Measurements from ENCODE around the gene KRI1. TPM values are rescaled to one million over a fixed set of nuclear protein-coding genes. Genes with fewer than 3 reads are reported as not detected.
"Not testable (repeated sequence)": the region's sequence is repeated elsewhere in the genome, so short reads cannot be mapped to it uniquely, and the experiment has no call there.

Gene KRI1
- total and polyA plus RNA-seq, 3 experiments from 2014 or later, result 45.7 to 64.5 (median 61.6) TPM

GRCh38 chr19:10537668-10538067 lies 28.1 kb downstream of the KRI1 start:
- Mint-ChIP-seq H3K27ac (no peak overlapping the region), H3K27me3 (peaks cover 7 to 21% of the 10 kb centered on the region in 2 donors), H3K36me3 (no peaks in the 10 kb centered on the region), H3K4me3 (no peak overlapping the region), H3K4me1 (no peaks in the 10 kb centered on the region), H3K9me3 (no peaks in the 10 kb centered on the region)
- Histone ChIP-seq H3K36me3 (ENCODE audit: insufficient read depth, low read length) (no peaks in the 10 kb centered on the region), H3K4me1 (ENCODE audit: insufficient read depth, low read length) (no peaks in the 10 kb centered on the region), H3K27me3 (ENCODE audit: insufficient read depth, low read length, poor library complexity, severe bottlenecking) (no peaks in the 10 kb centered on the region), H3K9me3 (ENCODE audit: low read length) (no peaks in the 10 kb centered on the region), H3K4me3 (ENCODE audit: low read length) (no peak overlapping the region), H3K27ac (ENCODE audit: low read depth, low read length) (no peak overlapping the region)
- ChIA-PET POLR2A (no interaction called here), CTCF (interaction anchor here (1.0 to 1.3 kb wide), 2 partner anchors 25 to 27 kb away, joined by 3 to 4 read pairs; no protein-coding TSS in a partner anchor)
- DNase-seq, result no peak

DNA sequence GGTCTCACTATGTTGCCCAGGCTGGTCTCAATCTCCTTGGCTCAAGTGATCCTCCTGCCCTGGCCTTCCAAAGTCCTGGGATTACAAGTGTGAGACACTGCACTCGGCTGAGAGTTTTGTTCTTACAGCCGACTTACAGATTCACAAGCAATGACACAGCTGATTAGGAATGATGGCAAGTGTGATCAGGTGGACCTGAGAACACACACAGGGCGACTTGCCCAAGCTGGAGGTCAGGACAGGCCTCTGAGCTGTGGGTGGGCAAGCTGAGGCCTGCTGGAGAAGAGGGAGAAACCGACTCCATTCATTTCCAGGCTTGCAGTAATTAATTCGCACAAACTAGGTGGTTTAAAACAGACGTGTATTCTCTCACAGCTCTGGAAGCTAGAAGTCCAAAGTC lies 30.2 kb downstream of the KRI1 start:
- DNase-seq, result no peak
- Mint-ChIP-seq H3K9me3 (no peaks in the 10 kb centered on the region), H3K27me3 (peaks cover 7 to 26% of the 10 kb centered on the region in 2 donors), H3K4me1 (peaks cover 0 to 3% (median 0%) of the 10 kb centered on the region in 3 donors), H3K27ac (no peak overlapping the region), H3K4me3 (no peak overlapping the region), H3K36me3 (no peaks in the 10 kb centered on the region)
- CTCF ChIA-PET, result interaction anchor here (1.0 to 1.9 kb wide), 4 partner anchors 17 to 109 kb away, joined by 3 to 6 read pairs (median 4); partner anchors contain the start of genes CDKN2D and S1PR5
- no peak overlapping the region for H3K27ac ChIP-seq (ENCODE audit: low read depth, low read length)
- POLR2A ChIA-PET, result no interaction called here
- H3K36me3 ChIP-seq (ENCODE audit: insufficient read depth, low read length), result no peaks in the 10 kb centered on the region
- H3K9me3 ChIP-seq (ENCODE audit: low read length), result no peaks in the 10 kb centered on the region
- H3K4me1 ChIP-seq (ENCODE audit: insufficient read depth, low read length), result no peaks in the 10 kb centered on the region
- no peaks in the 10 kb centered on the region for H3K27me3 ChIP-seq (ENCODE audit: insufficient read depth, low read length, poor library complexity, severe bottlenecking)
- no peak overlapping the region for H3K4me3 ChIP-seq (ENCODE audit: low read length)

DNA sequence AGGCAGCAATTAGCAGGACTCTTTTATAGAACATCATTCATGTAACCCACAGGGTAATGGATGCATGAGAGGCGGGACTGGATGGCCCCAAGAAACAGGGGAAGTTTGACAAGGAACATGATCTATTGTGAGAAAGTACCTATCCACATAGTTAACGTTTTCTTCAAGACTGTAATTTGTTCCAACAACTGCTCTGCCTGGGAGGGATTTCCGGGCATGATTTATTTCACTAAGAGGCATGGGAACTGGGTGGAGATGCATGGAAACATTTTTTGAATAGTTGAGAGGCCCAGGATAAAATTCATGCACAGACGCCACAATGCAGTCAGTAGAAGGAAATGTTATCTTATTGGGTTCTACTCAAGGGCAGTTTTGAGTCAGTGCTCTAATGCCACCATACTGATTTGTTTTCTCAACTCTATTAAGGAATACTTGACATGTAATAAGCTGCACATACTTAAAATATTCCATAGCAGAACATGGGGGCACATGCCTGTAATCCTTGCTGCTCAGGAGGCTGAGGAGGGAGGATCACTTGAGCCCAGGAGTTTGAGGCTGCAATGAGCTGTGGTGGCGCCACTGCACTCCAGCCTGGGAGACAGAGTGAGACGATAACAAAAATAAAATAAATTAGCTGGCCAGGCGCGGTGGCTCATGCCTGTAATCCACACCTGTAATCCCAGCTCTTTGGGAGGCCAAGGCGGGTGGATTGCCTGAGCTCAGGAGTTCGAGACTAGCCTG lies 32.0 kb downstream of the KRI1 start:
- POLR2A ChIA-PET, result no interaction called here
- peaks cover 4 to 20% of the 10 kb centered on the region in 2 donors for H3K27me3 Mint-ChIP-seq
- no peaks in the 10 kb centered on the region for H3K27me3 ChIP-seq (ENCODE audit: insufficient read depth, low read length, poor library complexity, severe bottlenecking)
- H3K4me1 Mint-ChIP-seq, result peaks cover 0 to 3% (median 0%) of the 10 kb centered on the region in 3 donors
- no peak for DNase-seq
- CTCF ChIA-PET, result interaction anchor here (1.2 kb wide), 1 partner anchor 38 kb away, joined by 6 read pairs; no protein-coding TSS in a partner anchor
- H3K36me3 ChIP-seq (ENCODE audit: insufficient read depth, low read length), result no peaks in the 10 kb centered on the region
- no peak overlapping the region for H3K4me3 Mint-ChIP-seq
- H3K4me3 ChIP-seq (ENCODE audit: low read length), result no peak overlapping the region
- no peaks in the 10 kb centered on the region for H3K9me3 Mint-ChIP-seq
- H3K9me3 ChIP-seq (ENCODE audit: low read length), result no peaks in the 10 kb centered on the region
- H3K4me1 ChIP-seq (ENCODE audit: insufficient read depth, low read length), result no peaks in the 10 kb centered on the region
- H3K27ac ChIP-seq (ENCODE audit: low read depth, low read length), result no peak overlapping the region
- H3K36me3 Mint-ChIP-seq, result no peaks in the 10 kb centered on the region
- peak overlapping the region in 1 of 8 donors; percentile 18 for H3K27ac Mint-ChIP-seq

DNA sequence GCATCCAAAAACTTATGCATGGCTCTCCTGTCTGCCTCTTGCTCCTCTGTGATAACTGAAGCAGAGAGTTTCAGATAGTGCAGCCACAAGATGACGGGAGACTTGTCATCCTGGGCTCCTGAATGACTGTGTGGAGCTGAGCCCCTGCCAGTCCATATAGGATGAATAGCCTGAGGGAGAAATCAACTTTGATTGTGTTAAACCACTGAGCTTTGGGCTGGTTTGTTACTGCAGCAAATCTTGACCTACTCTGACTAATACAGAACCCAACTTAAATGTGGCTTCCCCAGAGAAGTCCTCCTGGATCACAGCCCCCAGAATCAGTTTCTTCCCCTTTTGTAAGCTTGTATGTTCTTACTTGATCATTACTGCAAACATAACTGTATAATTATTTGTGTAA lies 33.4 kb downstream of the KRI1 start:
- no peak for DNase-seq
- ChIA-PET CTCF (interaction anchor here (0.8 kb wide), 1 partner anchor 22 kb away, joined by 3 read pairs; no protein-coding TSS in a partner anchor), POLR2A (no interaction called here)
- no peaks in the 10 kb centered on the region for H3K36me3 Mint-ChIP-seq
- Histone ChIP-seq H3K36me3 (ENCODE audit: insufficient read depth, low read length) (no peaks in the 10 kb centered on the region), H3K27me3 (ENCODE audit: insufficient read depth, low read length, poor library complexity, severe bottlenecking) (no peaks in the 10 kb centered on the region), H3K9me3 (ENCODE audit: low read length) (no peaks in the 10 kb centered on the region), H3K4me3 (ENCODE audit: low read length) (no peak overlapping the region), H3K27ac (ENCODE audit: low read depth, low read length) (no peak overlapping the region), H3K4me1 (ENCODE audit: insufficient read depth, low read length) (no peaks in the 10 kb centered on the region)
- H3K4me1 Mint-ChIP-seq, result peaks cover 0 to 3% (median 0%) of the 10 kb centered on the region in 3 donors
- H3K27me3 Mint-ChIP-seq, result peaks cover 4 to 11% of the 10 kb centered on the region in 2 donors
- no peak overlapping the region for H3K4me3 Mint-ChIP-seq
- no peaks in the 10 kb centered on the region for H3K9me3 Mint-ChIP-seq
- H3K27ac Mint-ChIP-seq, result no peak overlapping the region

DNA sequence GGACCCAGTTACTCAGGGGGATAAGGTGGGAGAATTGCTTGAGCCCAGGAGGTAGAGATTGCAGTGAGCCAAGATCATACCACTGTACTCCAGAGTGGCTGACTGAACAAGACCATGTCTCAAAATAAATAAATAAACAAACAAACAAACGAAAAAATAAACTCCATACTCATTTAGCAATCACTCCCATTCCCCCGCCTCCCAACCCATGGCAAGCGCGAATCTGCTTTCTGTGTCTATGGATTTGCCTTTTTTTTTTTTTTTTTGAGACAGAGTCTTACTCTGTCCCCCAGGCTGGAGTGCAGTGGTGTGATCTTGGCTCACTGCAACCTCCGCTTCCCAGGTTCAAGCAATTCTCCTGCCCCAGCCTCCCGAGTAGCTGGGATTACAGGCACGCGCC lies 38.9 kb downstream of the KRI1 start:
- CTCF ChIA-PET; H3K9me3 Mint-ChIP-seq; H3K4me1 ChIP-seq (ENCODE audit: insufficient read depth, low read length); H3K27ac Mint-ChIP-seq; DNase-seq; H3K4me3 Mint-ChIP-seq; H3K36me3 ChIP-seq (ENCODE audit: insufficient read depth, low read length); H3K27me3 Mint-ChIP-seq; H3K27ac ChIP-seq (ENCODE audit: low read depth, low read length); H3K4me3 ChIP-seq (ENCODE audit: low read length); H3K36me3 Mint-ChIP-seq; H3K27me3 ChIP-seq (ENCODE audit: insufficient read depth, low read length, poor library complexity, severe bottlenecking); H3K9me3 ChIP-seq (ENCODE audit: low read length): not testable (repeated sequence)
- POLR2A ChIA-PET, result interaction anchor here (0.7 kb wide), 1 partner anchor 1387 kb away, joined by 3 read pairs; the partner anchor contains the start of gene ZNF317
- H3K4me1 Mint-ChIP-seq, result peaks cover 5 to 16% (median 10%) of the 10 kb centered on the region in 3 donors

DNA sequence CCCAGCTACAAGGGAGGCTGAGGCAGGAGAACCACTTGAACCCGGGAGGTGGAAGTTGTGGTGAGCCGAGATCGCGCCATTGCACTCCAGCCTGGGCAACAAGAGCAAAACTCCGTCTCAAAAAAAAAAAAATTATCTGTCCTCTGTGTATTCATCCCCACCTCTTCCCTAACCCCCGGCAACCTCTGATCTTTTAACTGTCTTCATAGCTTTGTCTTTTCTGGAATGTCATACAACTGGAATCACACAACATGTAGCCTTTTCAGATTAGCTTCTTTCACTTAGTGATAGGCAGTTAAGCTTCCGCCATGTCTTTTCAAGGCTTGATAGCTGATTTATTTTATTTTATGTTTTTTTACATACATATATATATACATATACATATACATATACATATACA lies 40.2 kb downstream of the KRI1 start:
- POLR2A ChIA-PET, result interaction anchor here (0.7 kb wide), 1 partner anchor 46 kb away, joined by 3 read pairs; no protein-coding TSS in a partner anchor
- no peaks in the 10 kb centered on the region for H3K36me3 Mint-ChIP-seq

GRCh38 chr19:10523135-10523636 lies 42.6 kb downstream of the KRI1 start:
- Mint-ChIP-seq H3K36me3 (no peaks in the 10 kb centered on the region), H3K27me3 (peaks cover 11 to 16% of the 10 kb centered on the region in 2 donors), H3K4me3 (peak overlapping the region in 6 of 7 donors; percentile 43 to 57 (median 50)), H3K9me3 (no peaks in the 10 kb centered on the region), H3K4me1 (peaks cover 23 to 37% (median 29%) of the 10 kb centered on the region in 3 donors), H3K27ac (peak overlapping the region; percentile 68 to 94 (median 90))
- CTCF ChIA-PET, result interaction anchor here (0.6 to 2.3 kb wide), 7 partner anchors 11 to 121 kb away, joined by 3 to 7 read pairs (median 3); no protein-coding TSS in a partner anchor
- no peaks in the 10 kb centered on the region for H3K9me3 ChIP-seq (ENCODE audit: low read length)
- no peak overlapping the region for H3K27ac ChIP-seq (ENCODE audit: low read depth, low read length)
- peak in 2 of 5 donors; percentile 46 to 64 for DNase-seq
- H3K36me3 ChIP-seq (ENCODE audit: insufficient read depth, low read length), result no peaks in the 10 kb centered on the region
- POLR2A ChIA-PET, result interaction anchor here (0.6 to 0.7 kb wide), 3 partner anchors 562 to 1434 kb away, joined by 4 to 9 read pairs (median 7); no protein-coding TSS in a partner anchor
- peaks cover 8% of the 10 kb centered on the region for H3K27me3 ChIP-seq (ENCODE audit: insufficient read depth, low read length, poor library complexity, severe bottlenecking)
- H3K4me1 ChIP-seq (ENCODE audit: insufficient read depth, low read length), result peaks cover 24% of the 10 kb centered on the region
- H3K4me3 ChIP-seq (ENCODE audit: low read length), result no peak overlapping the region

More for the DNA sequence above, 40.2 kb downstream of the KRI1 start:
- Mint-ChIP-seq H3K4me3 (no peak overlapping the region), H3K27me3 (peaks cover 0 to 2% of the 10 kb centered on the region in 2 donors), H3K4me1 (peaks cover 5 to 18% (median 10%) of the 10 kb centered on the region in 3 donors), H3K9me3 (no peaks in the 10 kb centered on the region), H3K27ac (no peak overlapping the region)
- peaks cover 6% of the 10 kb centered on the region for H3K4me1 ChIP-seq (ENCODE audit: insufficient read depth, low read length)
- H3K27ac ChIP-seq (ENCODE audit: low read depth, low read length), result no peak overlapping the region
- H3K27me3 ChIP-seq (ENCODE audit: insufficient read depth, low read length, poor library complexity, severe bottlenecking), result no peaks in the 10 kb centered on the region
- no peaks in the 10 kb centered on the region for H3K36me3 ChIP-seq (ENCODE audit: insufficient read depth, low read length)
- H3K4me3 ChIP-seq (ENCODE audit: low read length), result no peak overlapping the region
- no peaks in the 10 kb centered on the region for H3K9me3 ChIP-seq (ENCODE audit: low read length)
- no peak for DNase-seq
- CTCF ChIA-PET, result interaction anchor here (1.3 kb wide), 1 partner anchor 9 kb away, joined by 3 read pairs; the partner anchor contains the start of gene S1PR5
